ENCODE data around the gene PCDH15.

GRCh38 chr10:54501929-54502328 lies 299.1 kb downstream of the PCDH15 start:
- TF ChIP-seq, protein P1, sequence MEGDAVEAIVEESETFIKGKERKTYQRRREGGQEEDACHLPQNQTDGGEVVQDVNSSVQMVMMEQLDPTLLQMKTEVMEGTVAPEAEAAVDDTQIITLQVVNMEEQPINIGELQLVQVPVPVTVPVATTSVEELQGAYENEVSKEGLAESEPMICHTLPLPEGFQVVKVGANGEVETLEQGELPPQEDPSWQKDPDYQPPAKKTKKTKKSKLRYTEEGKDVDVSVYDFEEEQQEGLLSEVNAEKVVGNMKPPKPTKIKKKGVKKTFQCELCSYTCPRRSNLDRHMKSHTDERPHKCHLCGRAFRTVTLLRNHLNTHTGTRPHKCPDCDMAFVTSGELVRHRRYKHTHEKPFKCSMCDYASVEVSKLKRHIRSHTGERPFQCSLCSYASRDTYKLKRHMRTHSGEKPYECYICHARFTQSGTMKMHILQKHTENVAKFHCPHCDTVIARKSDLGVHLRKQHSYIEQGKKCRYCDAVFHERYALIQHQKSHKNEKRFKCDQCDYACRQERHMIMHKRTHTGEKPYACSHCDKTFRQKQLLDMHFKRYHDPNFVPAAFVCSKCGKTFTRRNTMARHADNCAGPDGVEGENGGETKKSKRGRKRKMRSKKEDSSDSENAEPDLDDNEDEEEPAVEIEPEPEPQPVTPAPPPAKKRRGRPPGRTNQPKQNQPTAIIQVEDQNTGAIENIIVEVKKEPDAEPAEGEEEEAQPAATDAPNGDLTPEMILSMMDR (IDR thresholded peaks at IDR 0.05) = no peak
- TF ChIP-seq POLR2AphosphoS5 (IDR thresholded peaks at IDR 0.05) (no peak), EP300 (IDR thresholded peaks at IDR 0.05; ENCODE audit: low read depth) (no peak)
